A673 (cell line): Measurements from ENCODE around the gene ZNF223. TPM values are rescaled to one million over a fixed set of nuclear protein-coding genes. Genes with fewer than 3 reads are reported as not detected.

ENCODE experiments used
- Bru-seq: library from RNA; stranded (reverse); fragments of 400-500 nt; gene quantifications from one replicate; lab custom pipeline; 2021; lab: Mats Ljungman, UMichigan
- BruChase-seq, 2 experiments: library from RNA; stranded (reverse); fragments of 400-500 nt; gene quantifications; one replicate each; lab custom pipeline; 2021; lab: Mats Ljungman, UMichigan
- BruUV-seq: library from RNA; stranded (reverse); fragments of 400-500 nt; replicated peaks from 2 replicates; lab custom pipeline; 2021; lab: Mats Ljungman, UMichigan
- CTCF ChIA-PET: fragments of 300-600 bp; sonication (Branson Sonifier 250); formaldehyde crosslinking; loops from one replicate; lab custom pipeline; 2022; ENCODE audit warnings: antibody characterized with exemption; lab: Charles Lee
- POLR2A ChIA-PET: fragments of 300-600 bp; sonication (Branson Sonifier 250); formaldehyde crosslinking; loops from one replicate; lab custom pipeline; 2022; ENCODE audit warnings: antibody characterized with exemption; ENCODE audit not compliant: low non-redundant PET; lab: Charles Lee
- DNase-seq: peaks from one replicate; pipeline ENCODE4 v3.0.0-alpha.2; 2015; ENCODE audit warnings: low spot score
- H3K27ac ChIP-seq: fragments of 200-600 bp; sonication (generic); 2 replicates; pipeline ENCODE4 v1.5.1; 2016; ENCODE audit warnings: mixed run types, low read depth, mild to moderate bottlenecking, mixed read lengths, antibody characterized with exemption, low read length; ENCODE audit not compliant: poor library complexity, severe bottlenecking
- H3K27me3 ChIP-seq: fragments of 200-600 bp; sonication (generic); replicated peaks from 2 replicates; pipeline ENCODE4 v1.6.1; 2017; ENCODE audit warnings: mixed run types, low read depth, mild to moderate bottlenecking, mixed read lengths, antibody characterized with exemption, low read length; ENCODE audit not compliant: insufficient read depth, poor library complexity
- H3K36me3 ChIP-seq: fragments of 200-600 bp; sonication (generic); 2 replicates; pipeline ENCODE4 v1.6.1; 2016; ENCODE audit warnings: mixed run types, mild to moderate bottlenecking, mixed read lengths, antibody characterized with exemption, low read length; ENCODE audit not compliant: insufficient read depth, poor library complexity, severe bottlenecking
- H3K4me1 ChIP-seq: fragments of 200-600 bp; sonication (generic); 2 replicates; pipeline ENCODE4 v1.6.1; 2017; ENCODE audit warnings: mixed run types, mild to moderate bottlenecking, mixed read lengths, antibody characterized with exemption, low read length; ENCODE audit not compliant: insufficient read depth, poor library complexity, severe bottlenecking
- H3K4me3 ChIP-seq: fragments of 200-600 bp; sonication (generic); 2 replicates; pipeline ENCODE4 v1.5.1; 2016; ENCODE audit warnings: low read depth, mixed run types, mild to moderate bottlenecking, mixed read lengths, low read length; ENCODE audit not compliant: poor library complexity, severe bottlenecking
- H3K9me3 ChIP-seq: fragments of 200-600 bp; sonication (generic); 2 replicates; pipeline ENCODE4 v1.6.1; 2016; ENCODE audit warnings: mixed run types, low read depth, mild to moderate bottlenecking, mixed read lengths, antibody characterized with exemption, low read length; ENCODE audit not compliant: poor library complexity, severe bottlenecking
- EZH2 ChIP-seq: fragments of 200-600 bp; sonication (generic); IDR thresholded peaks from 2 replicates; pipeline ENCODE4 v1.6.1; 2017; ENCODE audit warnings: borderline replicate concordance, low read depth, mild to moderate bottlenecking, mixed read lengths, antibody characterized with exemption, low read length; ENCODE audit not compliant: poor library complexity, severe bottlenecking
- intact Hi-C: fragments of 100-400 bp; cut with micrococcal nuclease; formaldehyde crosslinking; loops from one replicate; pipeline ENCODE4 v1.10.0; 2022; ENCODE audit not compliant: unreplicated experiment
- long read RNA-seq: library from polyadenylated mRNA; stranded (forward); transcript quantifications from one replicate; pipeline ENCODE4 v2.0.0, GENCODE V29; 2022
- total RNA-seq: library from RNA; stranded (reverse); gene quantifications from 2 replicates; pipeline ENCODE4 v1.2.3, GENCODE V29; 2021
- TF ChIP-seq, protein P1 (sequence below): fragments of 300-800, 200-600 bp; sonication (generic); conservative IDR thresholded peaks from 2 replicates; pipeline ENCODE4 v1.5.1; 2017; ENCODE audit warnings: low read depth, mild to moderate bottlenecking, antibody characterized with exemption, low read length, moderate library complexity, mixed read lengths

ZNF223 gene
- 4.5 and 5.6 TPM in 2 replicates for total RNA-seq
- Bru-seq, nascent RNA = percentile 59 among the genes with signal in this experiment
- percentile 75 among the genes with signal in this experiment for BruChase-seq, experiment 1, labeled RNA remaining after a 2-hour chase
- percentile 57 among the genes with signal in this experiment for BruChase-seq, experiment 2, labeled RNA remaining after a 6-hour chase
- long read RNA-seq, partial matches to known transcripts = 0 of 3 reads
- long read RNA-seq, other reads (novel, unspliced or antisense) = 0 of 3 reads

- Histone ChIP-seq H3K27me3 (peaks cover 20% of the 10 kb centered on the region), H3K36me3 (no peaks in the 10 kb centered on the region), H3K4me1 (peaks cover 3% of the 10 kb centered on the region), H3K9me3 (no peaks in the 10 kb centered on the region), H3K4me3 (peak within 1 kb of the TSS; percentile 58), H3K27ac (peak within 1 kb of the TSS; percentile 28)
- CTCF ChIA-PET = no interaction called here
- BruUV-seq = no TSS peak
- POLR2A ChIA-PET = interaction anchor here (0.6 kb wide), 1 partner anchor 22 kb away, joined by 3 read pairs; no protein-coding TSS in a partner anchor
- peak; percentile 97 for DNase-seq
- intact Hi-C loops = no loop called here
- TF ChIP-seq, protein P1, sequence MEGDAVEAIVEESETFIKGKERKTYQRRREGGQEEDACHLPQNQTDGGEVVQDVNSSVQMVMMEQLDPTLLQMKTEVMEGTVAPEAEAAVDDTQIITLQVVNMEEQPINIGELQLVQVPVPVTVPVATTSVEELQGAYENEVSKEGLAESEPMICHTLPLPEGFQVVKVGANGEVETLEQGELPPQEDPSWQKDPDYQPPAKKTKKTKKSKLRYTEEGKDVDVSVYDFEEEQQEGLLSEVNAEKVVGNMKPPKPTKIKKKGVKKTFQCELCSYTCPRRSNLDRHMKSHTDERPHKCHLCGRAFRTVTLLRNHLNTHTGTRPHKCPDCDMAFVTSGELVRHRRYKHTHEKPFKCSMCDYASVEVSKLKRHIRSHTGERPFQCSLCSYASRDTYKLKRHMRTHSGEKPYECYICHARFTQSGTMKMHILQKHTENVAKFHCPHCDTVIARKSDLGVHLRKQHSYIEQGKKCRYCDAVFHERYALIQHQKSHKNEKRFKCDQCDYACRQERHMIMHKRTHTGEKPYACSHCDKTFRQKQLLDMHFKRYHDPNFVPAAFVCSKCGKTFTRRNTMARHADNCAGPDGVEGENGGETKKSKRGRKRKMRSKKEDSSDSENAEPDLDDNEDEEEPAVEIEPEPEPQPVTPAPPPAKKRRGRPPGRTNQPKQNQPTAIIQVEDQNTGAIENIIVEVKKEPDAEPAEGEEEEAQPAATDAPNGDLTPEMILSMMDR = no peak
- no peak for TF ChIP-seq EZH2
Observed at GRCh38 chr19:44051650-44052402, at the start of gene ZNF223. ZNF223 (plus strand) TSS chr19:44052036; CDS start chr19:44055177, 3,141 bp downstream.

- peaks cover 3% of the 10 kb centered on the region for H3K4me1 ChIP-seq
- TF ChIP-seq EZH2 = no peak
- TF ChIP-seq, protein P1 = no peak
- no peaks in the 10 kb centered on the region for H3K27me3 ChIP-seq
- H3K9me3 ChIP-seq = no peaks in the 10 kb centered on the region
- peak overlapping the region; percentile 67 for H3K4me3 ChIP-seq
- no peak for DNase-seq
- ChIA-PET CTCF (no interaction called here), POLR2A (no interaction called here)
- H3K27ac ChIP-seq = peak overlapping the region; percentile 47
- intact Hi-C loops = loop anchor here (5.0 kb wide), 1 partner anchor 110 kb away; the partner anchor contains the start of gene ZNF225
- H3K36me3 ChIP-seq = no peaks in the 10 kb centered on the region
- BruUV-seq = TSS peak; percentile 94
Observed at GRCh38 chr19:44002212-44002565, 49.6 kb upstream of the ZNF223 start.

GRCh38 chr19:44002566-44003460, 49.0 kb upstream of the ZNF223 start, which contains the start of gene ZNF230:
ZNF230 (plus strand) TSS chr19:44002957; CDS start chr19:44007079, 4,122 bp downstream.
- ChIA-PET POLR2A (no interaction called here), CTCF (no interaction called here)
- Histone ChIP-seq H3K4me3 (peak within 1 kb of the TSS; percentile 67), H3K27ac (peak within 1 kb of the TSS; percentile 47), H3K9me3 (peaks cover 5% of the 10 kb centered on the region), H3K4me1 (peaks cover 3% of the 10 kb centered on the region), H3K27me3 (no peaks in the 10 kb centered on the region), H3K36me3 (peaks cover 6% of the 10 kb centered on the region)
- TSS peak; percentile 81 for BruUV-seq
- intact Hi-C loops = loop anchor here (5.0 kb wide), 1 partner anchor 109 kb away; the partner anchor contains the start of gene ZNF225
- TF ChIP-seq EZH2 = no peak
- TF ChIP-seq, protein P1 = no peak
- DNase-seq = peak; percentile 98
